ENCODE results near the gene ATP5PO. TPM values are rescaled to one million over a fixed set of nuclear protein-coding genes. Genes with fewer than 3 reads are reported as not detected.
A peak's percentile ranks its signal among the peaks of the same experiment; 100 is the strongest.

The ATP5PO gene
- total RNA-seq, 1 experiment from 2014 or later, result 386 TPM

GRCh38 chr21:33901412-33902288 lies 14.0 kb downstream of the ATP5PO start:
- no peaks in the 10 kb centered on the region for H4K20me1 ChIP-seq (ENCODE audit: low read length)
- DNase-seq (peak; percentile 55), ATAC-seq (peak; percentile 71)
- intact Hi-C loops (cut with micrococcal nuclease), result no loop called here
- no peaks in the 10 kb centered on the region for H3K9me2 ChIP-seq (replicated peaks; ENCODE audit: low read length)
- no peak overlapping the region for H3K4me2 ChIP-seq (ENCODE audit: low read length)
- no TSS peak for BruUV-seq (replicated peaks)
- POLR2A ChIA-PET (ENCODE audit: unreplicated experiment), result interaction anchor here (0.5 kb wide), 1 partner anchor 60 kb away, joined by 13 read pairs; no protein-coding TSS in a partner anchor
- H3K27ac ChIP-seq (ENCODE audit: low read length), result no peak overlapping the region
- peaks cover 5% of the 10 kb centered on the region; the same call in 1 of the 2 replicates for H3K4me1 ChIP-seq (ENCODE audit: insufficient read depth, low read length)
- CTCF ChIA-PET, result interaction anchor here (1.5 kb wide), 1 partner anchor 446 kb away, joined by 3 read pairs; no protein-coding TSS in a partner anchor
- H3K9me3 ChIP-seq (ENCODE audit: low read length), result no peaks in the 10 kb centered on the region
- no peak overlapping the region for H2AFZ ChIP-seq (ENCODE audit: low read length)
- peaks cover 40% of the 10 kb centered on the region for H3K36me3 ChIP-seq (ENCODE audit: low read depth, low read length)
- H3K79me2 ChIP-seq (ENCODE audit: low read length), result no peaks in the 10 kb centered on the region
- no peaks in the 10 kb centered on the region for H3F3A ChIP-seq (ENCODE audit: low read length, unreplicated experiment)
- H3K9ac ChIP-seq (ENCODE audit: low read length), result no peak overlapping the region
- TF ChIP-seq CTCF (conservative IDR thresholded peaks at IDR 0.05; ENCODE audit: low read depth, low read length), result peak; percentile 76
- no peak for TF ChIP-seq EZH2 (IDR thresholded peaks at IDR 0.05; ENCODE audit: low read length, unreplicated experiment)
- TF ChIP-seq EZH2phosphoT487 (IDR thresholded peaks at IDR 0.05; ENCODE audit: borderline replicate concordance, low read length), result no peak
- no peaks in the 10 kb centered on the region for H3K27me3 ChIP-seq (ENCODE audit: low read length)
- H3K4me3 ChIP-seq (ENCODE audit: low read length), result no peak overlapping the region

GRCh38 chr21:33899199-33899598 lies 16.4 kb downstream of the ATP5PO start:
- Histone ChIP-seq H3K27me3 (ENCODE audit: low read length) (no peaks in the 10 kb centered on the region), H3K9ac (ENCODE audit: low read length) (no peak overlapping the region), H2AFZ (ENCODE audit: low read length) (no peak overlapping the region), H3K9me2 (replicated peaks; ENCODE audit: low read length) (no peaks in the 10 kb centered on the region), H3K4me3 (ENCODE audit: low read length) (no peak overlapping the region), H3F3A (ENCODE audit: low read length, unreplicated experiment) (no peaks in the 10 kb centered on the region), H3K36me3 (ENCODE audit: low read depth, low read length) (peaks cover 19% of the 10 kb centered on the region), H3K4me1 (ENCODE audit: insufficient read depth, low read length) (peaks cover 13% of the 10 kb centered on the region), H3K9me3 (ENCODE audit: low read length) (no peaks in the 10 kb centered on the region), H3K27ac (ENCODE audit: low read length) (no peak overlapping the region), H3K79me2 (ENCODE audit: low read length) (no peaks in the 10 kb centered on the region), H4K20me1 (ENCODE audit: low read length) (no peaks in the 10 kb centered on the region), H3K4me2 (ENCODE audit: low read length) (no peak overlapping the region)
- ATAC-seq (peak; percentile 45), DNase-seq (peak; percentile 15)
- ChIA-PET CTCF (interaction anchor here (0.7 kb wide), 1 partner anchor 257 kb away, joined by 7 read pairs; the partner anchor contains the start of gene ITSN1), POLR2A (ENCODE audit: unreplicated experiment) (interaction anchor here (0.6 kb wide), 1 partner anchor 10 kb away, joined by 3 read pairs; no protein-coding TSS in a partner anchor)
- BruUV-seq (replicated peaks), result no TSS peak
- intact Hi-C loops (cut with micrococcal nuclease), result no loop called here
- TF ChIP-seq EZH2 (IDR thresholded peaks at IDR 0.05; ENCODE audit: low read length, unreplicated experiment) (no peak), CTCF (conservative IDR thresholded peaks at IDR 0.05; ENCODE audit: low read depth, low read length) (no peak), EZH2phosphoT487 (IDR thresholded peaks at IDR 0.05; ENCODE audit: borderline replicate concordance, low read length) (no peak)

GRCh38 chr21:33898586-33898985 lies 17.0 kb downstream of the ATP5PO start:
- no peaks in the 10 kb centered on the region for H3K9me3 ChIP-seq (ENCODE audit: low read length)
- H3K27me3 ChIP-seq (ENCODE audit: low read length), result no peaks in the 10 kb centered on the region
- no peaks in the 10 kb centered on the region for H3K79me2 ChIP-seq (ENCODE audit: low read length)
- H2AFZ ChIP-seq (ENCODE audit: low read length), result no peak overlapping the region
- H3F3A ChIP-seq (ENCODE audit: low read length, unreplicated experiment), result no peaks in the 10 kb centered on the region
- no peak for TF ChIP-seq EZH2 (IDR thresholded peaks at IDR 0.05; ENCODE audit: low read length, unreplicated experiment)
- no peak for TF ChIP-seq EZH2phosphoT487 (IDR thresholded peaks at IDR 0.05; ENCODE audit: borderline replicate concordance, low read length)
- TF ChIP-seq CTCF (conservative IDR thresholded peaks at IDR 0.05; ENCODE audit: low read depth, low read length), result no peak
- BruUV-seq (replicated peaks), result no TSS peak
- no peaks in the 10 kb centered on the region for H3K9me2 ChIP-seq (replicated peaks; ENCODE audit: low read length)
- H4K20me1 ChIP-seq (ENCODE audit: low read length), result no peaks in the 10 kb centered on the region
- ChIA-PET POLR2A (ENCODE audit: unreplicated experiment) (no interaction called here), CTCF (interaction anchor here (0.6 kb wide), 1 partner anchor 49 kb away, joined by 3 read pairs; no protein-coding TSS in a partner anchor)
- DNase-seq (no peak), ATAC-seq (no peak)
- H3K4me2 ChIP-seq (ENCODE audit: low read length), result no peak overlapping the region
- intact Hi-C loops (cut with micrococcal nuclease), result no loop called here
- no peak overlapping the region for H3K4me3 ChIP-seq (ENCODE audit: low read length)
- peaks cover 14% of the 10 kb centered on the region for H3K36me3 ChIP-seq (ENCODE audit: low read depth, low read length)
- H3K27ac ChIP-seq (ENCODE audit: low read length), result no peak overlapping the region
- H3K4me1 ChIP-seq (ENCODE audit: insufficient read depth, low read length), result peaks cover 13% of the 10 kb centered on the region
- no peak overlapping the region for H3K9ac ChIP-seq (ENCODE audit: low read length)
